GM12874 (cell line): Measurements from ENCODE around the gene OGT.

Experiments
- CTCF ChIP-seq: IDR thresholded peaks from 2 replicates; pipeline ENCODE4 v1.5.1; 2011; ENCODE audit warnings: low read depth, mild to moderate bottlenecking, control low read depth, low read length, moderate library complexity; ENCODE audit not compliant: insufficient read depth

The OGT gene

GRCh38 chrX:71622576-71623450 is 89.9 kb downstream of the OGT start:
- no peak for TF ChIP-seq CTCF

- no peak for TF ChIP-seq CTCF
Observed at GRCh38 chrX:71623714-71624113, 90.8 kb downstream of the OGT start.

GRCh38 chrX:71625471-71625870 is 92.6 kb downstream of the OGT start:
- no peak for TF ChIP-seq CTCF
